HEK293T (cell line): ENCODE data around the gene GPR158.

Source experiments
- CTCF ChIA-PET: fragments of 350-600 bp; formaldehyde crosslinking; extraction: SDS; loops from one replicate; lab custom pipeline; 2021; ENCODE audit warnings: antibody characterized with exemption, inconsistent platforms; lab: Yijun Ruan, JAX
- POLR2A ChIA-PET: fragments of 350-600 bp; formaldehyde crosslinking; extraction: SDS; loops from one replicate; lab custom pipeline; 2020; ENCODE audit warnings: antibody characterized with exemption, inconsistent platforms; lab: Yijun Ruan, JAX
- DNase-seq: peaks from one replicate; pipeline ENCODE4 v3.0.0; 2012; ENCODE audit warnings: mixed read lengths; ENCODE audit errors: extremely low spot score
- ARNT ChIP-seq: fragments of 450-650 bp; IDR thresholded peaks from 2 replicates; pipeline ENCODE4 v1.6.1; 2017; ENCODE audit warnings: mild to moderate bottlenecking
- BHLHE40 ChIP-seq: fragments of 450-650 bp; IDR thresholded peaks from 2 replicates; pipeline ENCODE4 v1.6.1; 2016; ENCODE audit warnings: mild to moderate bottlenecking, moderate library complexity, borderline replicate concordance
- CTBP1 ChIP-seq: fragments of 450-650 bp; IDR thresholded peaks from 2 replicates; pipeline ENCODE4 v1.6.1; 2016; ENCODE audit warnings: borderline replicate concordance
- ELF4 ChIP-seq: fragments of 450-650 bp; IDR thresholded peaks from 2 replicates; pipeline ENCODE4 v1.6.1; 2017; ENCODE audit warnings: antibody characterized with exemption
- FOXA1 ChIP-seq: fragments of 450-650 bp; IDR thresholded peaks from 2 replicates; pipeline ENCODE4 v1.6.1; 2016; ENCODE audit warnings: mild to moderate bottlenecking
- FOXK2 ChIP-seq: fragments of 450-650 bp; IDR thresholded peaks from 2 replicates; pipeline ENCODE4 v1.6.1; 2016; ENCODE audit warnings: mild to moderate bottlenecking
- FOXM1 ChIP-seq: fragments of 450-650 bp; IDR thresholded peaks from 2 replicates; pipeline ENCODE4 v1.6.1; 2017; ENCODE audit warnings: mild to moderate bottlenecking, borderline replicate concordance
- HDGF ChIP-seq: fragments of 450-650 bp; IDR thresholded peaks from 2 replicates; pipeline ENCODE4 v1.6.1; 2017; ENCODE audit warnings: antibody characterized with exemption, borderline replicate concordance
- L3MBTL2 ChIP-seq: fragments of 450-650 bp; conservative IDR thresholded peaks from 2 replicates; pipeline ENCODE4 v1.6.1; 2016; ENCODE audit warnings: mild to moderate bottlenecking
- LEF1 ChIP-seq: fragments of 450-650 bp; IDR thresholded peaks from 2 replicates; pipeline ENCODE4 v1.6.1; 2017; ENCODE audit warnings: mild to moderate bottlenecking, borderline replicate concordance
- NFRKB ChIP-seq: fragments of 450-650 bp; IDR thresholded peaks from 2 replicates; pipeline ENCODE4 v1.6.1; 2016; ENCODE audit warnings: mild to moderate bottlenecking, moderate library complexity
- SP1 ChIP-seq: fragments of 450-650 bp; IDR thresholded peaks from 2 replicates; pipeline ENCODE4 v1.6.1; 2017
- SUZ12 ChIP-seq: fragments of 450-650 bp; IDR thresholded peaks from 2 replicates; pipeline ENCODE4 v1.6.1; 2016; ENCODE audit warnings: mild to moderate bottlenecking
- TARDBP ChIP-seq: fragments of 450-650 bp; IDR thresholded peaks from 2 replicates; pipeline ENCODE4 v1.6.1; 2016
- ZNF384 ChIP-seq: fragments of 450-650 bp; IDR thresholded peaks from 2 replicates; pipeline ENCODE4 v1.6.1; 2016
- TF ChIP-seq, protein P1 (sequence below): fragments of 450-650 bp; IDR thresholded peaks from 2 replicates; pipeline ENCODE4 v1.6.1; 2016

The GPR158 gene

DNA sequence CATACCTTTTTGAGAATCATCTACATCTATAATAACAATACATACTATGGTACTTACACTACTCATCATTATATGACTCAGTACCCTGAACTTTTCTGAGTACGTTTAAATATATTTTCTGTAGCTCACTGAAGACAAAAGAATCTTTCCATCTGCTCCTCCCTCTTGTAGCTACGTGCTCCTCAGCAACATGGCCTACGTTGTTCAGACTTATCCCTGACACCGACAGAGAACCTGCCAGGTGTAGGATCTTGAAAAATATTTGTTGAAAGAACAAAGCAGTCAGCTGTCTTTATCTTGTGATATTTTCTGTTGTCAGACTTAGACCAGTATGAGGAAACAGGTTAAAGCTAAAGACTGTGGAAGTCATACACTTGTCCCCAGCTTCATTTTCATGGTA, 403.3 kb downstream of the GPR158 start:
- ChIA-PET POLR2A (no interaction called here), CTCF (no interaction called here)
- DNase-seq, result no peak
- TF ChIP-seq SUZ12, result no peak
- TF ChIP-seq HDGF, result no peak
- TF ChIP-seq FOXM1, result no peak
- no peak for TF ChIP-seq CTBP1
- no peak for TF ChIP-seq LEF1
- no peak for TF ChIP-seq FOXK2
- no peak for TF ChIP-seq SP1
- TF ChIP-seq ELF4, result no peak
- no peak for TF ChIP-seq ARNT
- TF ChIP-seq NFRKB, result no peak
- TF ChIP-seq L3MBTL2, result no peak
- TF ChIP-seq BHLHE40, result no peak
- TF ChIP-seq ZNF384, result no peak
- no peak for TF ChIP-seq TARDBP
- TF ChIP-seq, protein P1, sequence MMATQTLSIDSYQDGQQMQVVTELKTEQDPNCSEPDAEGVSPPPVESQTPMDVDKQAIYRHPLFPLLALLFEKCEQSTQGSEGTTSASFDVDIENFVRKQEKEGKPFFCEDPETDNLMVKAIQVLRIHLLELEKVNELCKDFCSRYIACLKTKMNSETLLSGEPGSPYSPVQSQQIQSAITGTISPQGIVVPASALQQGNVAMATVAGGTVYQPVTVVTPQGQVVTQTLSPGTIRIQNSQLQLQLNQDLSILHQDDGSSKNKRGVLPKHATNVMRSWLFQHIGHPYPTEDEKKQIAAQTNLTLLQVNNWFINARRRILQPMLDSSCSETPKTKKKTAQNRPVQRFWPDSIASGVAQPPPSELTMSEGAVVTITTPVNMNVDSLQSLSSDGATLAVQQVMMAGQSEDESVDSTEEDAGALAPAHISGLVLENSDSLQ, result no peak
- no peak for TF ChIP-seq FOXA1

DNA sequence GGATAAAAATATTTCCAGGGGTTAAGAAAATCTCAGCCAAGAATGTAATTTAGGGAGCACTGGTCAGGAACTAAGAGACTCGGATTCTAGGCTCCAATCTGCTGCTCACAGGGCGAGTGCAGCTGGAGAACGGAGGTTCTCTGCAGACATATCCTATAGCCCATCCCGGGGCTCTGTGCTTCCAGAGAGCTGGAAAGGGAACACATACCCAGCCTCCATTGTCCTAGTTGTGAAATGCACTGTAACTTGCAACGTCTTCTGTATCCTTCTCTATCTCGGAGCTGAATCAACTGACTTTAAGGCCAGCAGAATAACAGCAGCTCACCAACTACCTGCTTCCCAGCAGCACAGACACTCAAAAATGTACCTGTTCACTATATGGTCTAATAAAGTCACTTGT, 408.2 kb downstream of the GPR158 start:
- no peak for TF ChIP-seq CTBP1
- POLR2A ChIA-PET, result no interaction called here
- DNase-seq, result no peak
- CTCF ChIA-PET, result interaction anchor here (0.6 kb wide), 1 partner anchor 9 kb away, joined by 3 read pairs; no protein-coding TSS in a partner anchor

DNA sequence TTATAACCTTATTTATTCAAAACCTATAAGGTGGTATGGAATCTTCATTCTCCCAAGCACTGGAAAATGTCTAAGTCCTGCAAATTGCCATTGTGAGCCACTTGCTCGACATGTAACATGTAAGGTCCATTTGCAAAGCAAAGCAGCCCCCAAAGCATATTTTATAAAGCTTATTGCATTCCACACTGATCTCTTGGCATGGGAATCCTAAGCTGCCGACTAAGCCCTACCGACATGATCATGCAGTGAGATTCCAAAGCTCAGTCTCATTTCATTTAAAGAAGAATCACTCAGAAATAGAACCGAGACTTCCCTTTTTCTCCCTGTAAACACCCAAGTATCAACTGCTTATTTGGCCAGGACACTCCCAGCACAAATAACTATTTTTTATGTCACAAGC, 425.9 kb downstream of the GPR158 start:
- ChIA-PET POLR2A (no interaction called here), CTCF (no interaction called here)
- no peak for DNase-seq
- no peak for TF ChIP-seq FOXM1
- TF ChIP-seq HDGF, result no peak
- TF ChIP-seq FOXK2, result no peak
- no peak for TF ChIP-seq L3MBTL2
- no peak for TF ChIP-seq ARNT
- no peak for TF ChIP-seq FOXA1
- TF ChIP-seq ZNF384, result no peak
- no peak for TF ChIP-seq TARDBP
- TF ChIP-seq BHLHE40, result no peak
- TF ChIP-seq SUZ12, result no peak
- TF ChIP-seq, protein P1, result no peak
- no peak for TF ChIP-seq SP1
- TF ChIP-seq ELF4, result no peak
- TF ChIP-seq LEF1, result no peak
- TF ChIP-seq CTBP1, result no peak
- TF ChIP-seq NFRKB, result no peak

DNA sequence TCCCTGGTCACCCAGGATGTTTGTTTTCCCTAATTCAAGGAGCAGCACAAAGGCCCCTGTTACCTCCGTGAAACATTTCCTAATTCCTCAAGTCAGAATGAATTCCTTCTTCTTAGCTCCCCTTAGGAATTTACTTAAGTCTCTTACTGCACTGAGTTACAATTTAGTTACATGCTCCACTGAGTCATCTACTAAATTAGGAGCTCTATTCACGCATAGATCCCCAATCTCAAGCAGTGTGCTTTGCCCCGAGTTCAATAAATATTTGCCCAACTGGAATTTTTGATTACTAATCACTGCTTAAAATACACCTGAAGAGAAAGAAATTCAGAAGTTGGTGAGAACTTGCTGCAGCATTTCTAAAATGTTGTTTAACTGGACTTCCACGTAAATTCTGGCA, 429.8 kb downstream of the GPR158 start:
- CTCF ChIA-PET, result no interaction called here
- no peak for TF ChIP-seq HDGF
- TF ChIP-seq, protein P1, result no peak
- TF ChIP-seq CTBP1, result no peak
- no peak for TF ChIP-seq ARNT
- no peak for TF ChIP-seq LEF1
- no peak for TF ChIP-seq ELF4
- TF ChIP-seq ZNF384, result no peak
- no peak for TF ChIP-seq FOXM1
- TF ChIP-seq FOXK2, result no peak
- TF ChIP-seq SUZ12, result no peak
- TF ChIP-seq BHLHE40, result no peak
- TF ChIP-seq FOXA1, result no peak
- no peak for TF ChIP-seq SP1
- no peak for TF ChIP-seq L3MBTL2
- TF ChIP-seq TARDBP, result no peak
- TF ChIP-seq NFRKB, result no peak
- POLR2A ChIA-PET, result no interaction called here
- DNase-seq, result no peak

DNA sequence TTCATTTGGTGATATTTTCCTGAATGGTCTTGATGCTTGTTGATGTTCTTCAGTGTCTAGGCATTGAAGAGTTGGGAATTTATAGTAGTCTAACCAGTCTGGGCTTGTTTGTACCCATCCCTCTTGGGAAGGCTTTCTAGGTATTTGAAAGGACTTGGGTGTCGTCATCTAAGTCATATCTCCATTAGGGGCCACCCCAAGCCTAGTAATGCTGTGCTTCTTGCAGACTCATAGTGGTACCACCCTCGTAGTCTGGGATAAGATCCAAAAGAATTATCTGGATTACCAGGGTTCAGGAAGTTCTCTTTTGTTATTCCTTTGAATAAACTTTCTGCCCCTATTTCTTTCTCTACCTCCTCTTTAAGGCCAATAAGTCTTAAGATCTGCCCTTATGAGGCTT, 439.9 kb downstream of the GPR158 start:
- POLR2A ChIA-PET, result no interaction called here
- TF ChIP-seq HDGF (no peak), ARNT (no peak), SUZ12 (no peak), FOXK2 (no peak), LEF1 (no peak), FOXA1 (no peak)
- DNase-seq, result no peak

DNA sequence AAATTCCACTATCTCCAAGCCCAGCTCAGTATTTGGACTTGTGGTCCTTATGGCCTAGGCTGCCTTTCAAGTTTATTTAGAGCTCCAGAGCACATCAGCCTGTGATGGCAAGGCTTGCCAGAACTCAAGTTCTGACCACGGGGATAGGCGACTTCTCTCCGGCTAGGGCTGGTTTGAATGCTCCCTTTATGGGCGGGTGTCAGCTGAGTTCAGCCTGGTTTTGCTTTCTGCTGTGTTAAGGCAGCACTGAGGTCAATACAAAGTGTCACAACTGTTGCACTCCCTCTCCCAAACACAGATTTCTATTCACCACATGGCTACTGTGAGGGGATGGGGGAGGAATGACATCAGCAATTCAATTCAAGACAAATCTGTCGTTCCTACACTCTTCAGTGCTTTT, 441.1 kb downstream of the GPR158 start:
- CTCF ChIA-PET, result no interaction called here
- DNase-seq, result no peak
- TF ChIP-seq BHLHE40, result no peak
- TF ChIP-seq CTBP1, result no peak
- no peak for TF ChIP-seq SUZ12
- no peak for TF ChIP-seq FOXK2
- TF ChIP-seq LEF1, result no peak
- TF ChIP-seq ARNT, result no peak
- POLR2A ChIA-PET, result no interaction called here

More for the DNA sequence above, 439.9 kb downstream of the GPR158 start:
- CTCF ChIA-PET, result no interaction called here
